GM19395 (cell line): ENCODE data around the gene AGR3.

ENCODE experiments used
- ATAC-seq: cut with Tn5 transposase; IDR thresholded peaks from one replicate; pipeline ENCODE4 v1.9.1; 2021; ENCODE audit warnings: mild to moderate bottlenecking, moderate library complexity; ENCODE audit not compliant: unreplicated experiment

AGR3 gene

DNA sequence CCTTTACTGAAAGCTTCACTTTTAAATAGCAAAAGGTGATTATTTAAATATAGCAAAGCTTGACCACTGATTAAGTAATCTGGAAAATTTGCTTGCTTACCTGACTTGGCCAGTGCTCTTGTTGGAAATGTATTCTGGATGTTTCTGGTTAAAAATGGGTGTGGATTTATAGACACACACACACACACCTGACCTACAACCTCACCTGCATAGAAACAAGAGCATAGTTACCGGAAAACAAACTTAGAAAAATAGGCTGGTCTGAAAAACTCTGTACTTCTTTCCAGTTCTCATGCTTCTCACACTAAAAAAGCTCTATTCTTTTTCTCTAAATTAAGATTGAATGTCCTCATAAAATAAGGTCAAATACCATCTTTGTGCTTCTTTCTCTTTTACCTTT is at the start of gene AGR3:
Gene AGR3, minus strand, starts transcription at position 140 of the 400 bp plus-strand sequence. CDS start 3,365 bp downstream, outside the sequence.
- no peak for ATAC-seq

DNA sequence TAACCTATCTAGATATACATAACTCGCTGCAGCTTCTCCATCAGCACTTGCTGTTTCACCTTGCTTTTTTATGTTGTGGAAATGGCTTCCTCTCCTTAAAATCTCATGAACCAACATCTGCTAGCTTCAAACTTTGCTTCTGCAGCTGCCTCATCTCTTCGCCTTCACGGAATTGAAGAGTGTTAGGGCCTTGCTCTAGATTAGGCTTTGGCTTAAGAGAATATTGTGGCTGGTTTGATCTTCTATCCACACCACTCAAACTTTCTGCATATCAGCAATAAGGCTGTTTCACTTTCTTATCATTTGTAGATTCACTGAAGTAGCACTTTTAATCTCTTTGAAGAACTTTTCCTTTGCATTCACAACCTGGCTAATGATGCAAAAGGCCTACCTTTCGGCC is 49.2 kb upstream of the AGR3 start:
- ATAC-seq, result no peak

- ATAC-seq, result peak; percentile 85
Measured at GRCh38 chr7:16929146-16929762, 47.5 kb upstream of the AGR3 start.

DNA sequence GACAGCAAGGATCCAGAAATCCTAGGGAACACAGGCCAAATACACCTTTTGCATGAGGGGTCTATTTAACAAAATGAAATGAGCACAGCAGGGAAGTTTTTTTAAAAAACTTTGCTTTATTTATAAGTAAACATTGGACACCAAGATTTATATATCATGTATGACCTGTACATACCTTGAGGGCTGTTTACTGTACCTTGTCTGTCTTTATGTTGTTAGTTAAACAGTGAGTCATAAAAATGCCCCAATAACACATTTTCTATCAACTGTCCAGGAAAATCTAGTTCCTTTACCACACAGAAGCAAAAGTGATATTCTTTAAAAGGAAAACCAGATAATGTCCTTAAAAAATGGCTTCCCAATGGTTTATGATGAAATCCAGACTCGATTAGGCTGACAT is 45.1 kb upstream of the AGR3 start:
- ATAC-seq, result no peak

DNA sequence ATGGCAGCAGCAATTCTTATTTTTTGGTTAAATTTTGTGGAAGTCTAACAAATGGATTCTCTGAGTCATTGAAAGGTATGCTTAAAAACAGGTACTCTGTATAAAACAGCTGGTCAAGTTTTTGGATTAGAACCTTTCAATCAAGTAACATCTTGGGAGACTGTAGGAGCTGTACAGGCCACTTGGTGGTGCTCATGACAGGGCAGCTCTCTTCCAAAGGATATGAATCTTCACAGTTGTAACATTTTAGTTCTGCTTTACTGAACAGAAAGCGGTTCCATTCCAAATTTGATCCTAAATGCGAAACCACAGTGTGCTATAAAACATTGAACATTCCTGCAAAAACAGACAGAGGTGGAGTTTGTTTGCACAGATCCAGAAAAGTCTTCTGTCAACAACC is 44.5 kb upstream of the AGR3 start:
- peak; percentile 51 for ATAC-seq

GRCh38 chr7:16925609-16926008 is 43.8 kb upstream of the AGR3 start:
- ATAC-seq, result no peak

DNA sequence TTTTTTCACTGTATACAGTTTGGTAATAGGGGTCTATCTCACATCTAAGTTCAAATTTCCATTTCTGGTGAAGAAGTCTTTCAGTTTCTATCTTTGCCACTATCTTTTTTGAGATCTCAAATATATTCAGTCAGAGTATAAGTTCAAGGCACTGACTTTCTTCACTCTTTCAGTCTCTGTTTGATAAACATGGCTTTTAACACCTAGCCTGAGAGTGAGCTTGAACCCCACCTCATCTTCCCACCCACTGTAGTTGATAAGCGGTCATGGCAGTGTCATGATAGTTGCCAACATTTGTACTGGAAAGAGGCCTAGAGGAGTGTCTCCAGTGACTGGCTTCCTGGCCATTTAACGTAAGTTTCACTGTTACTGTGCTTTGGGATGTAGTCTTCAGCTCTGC is 41.2 kb upstream of the AGR3 start:
- peak; percentile 37 for ATAC-seq

- no peak for ATAC-seq
Measured at GRCh38 chr7:16921644-16922257, 40.0 kb upstream of the AGR3 start.

DNA sequence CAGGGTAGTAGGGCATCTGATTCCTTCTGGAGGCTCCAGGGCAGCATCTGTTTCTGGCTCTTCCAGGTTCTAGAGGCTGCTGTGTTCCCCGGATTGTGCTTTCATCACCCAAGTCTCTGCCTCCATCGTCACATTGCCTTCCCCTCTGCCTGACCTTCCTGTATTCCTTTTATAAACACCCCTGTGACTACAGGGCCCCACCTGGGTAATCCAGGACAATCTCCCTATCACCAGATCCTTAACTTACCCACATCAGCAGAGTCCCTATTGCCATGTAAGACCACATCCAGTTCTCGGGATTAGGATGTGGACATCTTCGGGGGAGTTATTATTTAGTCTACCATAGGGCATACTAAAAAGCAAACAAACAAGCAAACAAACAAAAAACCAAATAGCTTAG is 39.4 kb upstream of the AGR3 start:
- no peak for ATAC-seq

- ATAC-seq, result no peak
Measured at GRCh38 chr7:16919440-16919839, 37.7 kb upstream of the AGR3 start.

DNA sequence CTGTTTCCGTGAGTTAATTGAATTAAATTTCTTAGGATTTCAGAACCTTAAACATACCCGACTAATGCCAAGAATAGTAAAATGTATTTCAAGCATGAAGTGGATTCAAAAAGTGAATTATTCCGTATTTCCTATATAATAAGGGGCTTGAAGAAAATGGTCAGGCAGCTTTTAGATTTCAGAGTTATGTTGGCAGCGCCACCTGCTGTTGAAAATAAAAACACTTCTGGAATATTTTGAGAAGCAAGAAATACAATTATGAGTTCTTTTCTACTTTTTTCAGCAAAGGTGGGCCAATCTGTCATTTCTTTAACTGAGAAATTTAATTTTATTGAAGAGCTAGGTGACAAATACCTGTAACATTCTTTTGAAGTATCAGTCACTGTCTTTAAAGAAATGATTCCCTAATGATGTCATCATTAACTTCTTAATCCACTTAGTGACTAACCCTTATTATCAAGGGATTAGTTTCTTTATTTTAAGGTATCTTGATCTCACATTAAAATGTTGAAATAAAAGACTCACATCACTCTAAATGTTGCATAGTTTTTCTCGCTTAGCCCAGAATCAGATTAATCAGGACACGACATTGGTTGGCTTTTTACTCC is 36.6 kb upstream of the AGR3 start:
- ATAC-seq, result no peak

DNA sequence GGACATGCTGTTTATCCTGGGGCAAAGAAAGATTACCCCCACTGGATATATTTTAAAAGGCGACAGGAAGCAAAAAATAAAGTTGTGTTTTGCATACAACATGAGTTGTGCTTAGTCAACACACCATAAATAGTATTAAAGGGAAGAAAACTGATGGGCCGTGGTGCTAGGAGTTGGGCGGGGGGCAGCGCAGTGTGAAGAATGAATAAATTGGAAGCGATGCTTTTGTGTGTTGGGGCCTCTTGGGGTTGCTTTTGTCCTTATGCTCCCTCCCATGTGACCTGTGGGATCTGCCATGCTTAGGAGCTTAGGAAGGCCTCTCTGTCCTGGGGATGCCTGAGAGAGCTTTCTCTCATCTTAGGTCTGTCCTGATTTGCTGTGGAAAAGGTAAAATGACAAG is 35.0 kb upstream of the AGR3 start:
- ATAC-seq, result no peak

- no peak for ATAC-seq
Measured at GRCh38 chr7:16916105-16916639, 34.4 kb upstream of the AGR3 start.

DNA sequence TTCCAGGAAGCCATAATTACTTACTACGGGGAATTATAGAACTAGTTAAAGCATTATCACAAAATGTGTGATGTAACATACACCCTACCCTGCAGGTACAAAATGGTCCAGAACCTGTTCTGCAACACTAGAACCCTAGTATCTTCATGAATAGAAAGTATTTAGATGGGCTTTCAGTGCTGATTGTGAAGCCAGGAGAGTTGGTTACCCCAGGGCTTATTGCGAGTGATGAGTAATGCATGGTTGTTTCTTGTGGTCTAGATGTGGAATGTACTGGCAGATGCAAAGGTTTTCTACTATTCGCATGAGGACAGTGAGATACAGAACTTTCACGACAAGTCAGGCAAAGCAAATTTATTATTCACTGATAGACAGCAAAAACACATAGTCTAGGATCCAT is 33.6 kb upstream of the AGR3 start:
- no peak for ATAC-seq

- ATAC-seq, result no peak
Measured at GRCh38 chr7:16914771-16915170, 33.0 kb upstream of the AGR3 start.

DNA sequence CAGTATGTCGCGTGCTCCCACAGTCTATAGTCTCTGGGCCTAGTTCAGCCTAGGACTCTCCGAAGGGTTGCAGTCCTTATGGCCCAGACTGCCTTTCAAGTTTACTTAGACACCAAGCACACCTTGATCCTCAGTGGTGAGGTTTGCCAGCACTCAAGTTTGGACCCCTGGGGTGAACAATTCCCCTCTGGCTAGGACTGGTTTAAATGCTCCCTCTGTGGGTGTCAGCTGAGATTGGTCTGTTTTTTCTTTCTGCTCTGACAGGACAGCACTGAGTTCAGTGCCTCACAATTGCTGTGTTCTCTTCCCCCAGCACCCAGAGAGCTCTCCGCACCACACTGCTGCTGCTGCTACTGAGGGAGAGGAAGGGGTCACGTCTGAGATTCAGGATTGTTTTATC is 31.9 kb upstream of the AGR3 start:
- no peak for ATAC-seq

DNA sequence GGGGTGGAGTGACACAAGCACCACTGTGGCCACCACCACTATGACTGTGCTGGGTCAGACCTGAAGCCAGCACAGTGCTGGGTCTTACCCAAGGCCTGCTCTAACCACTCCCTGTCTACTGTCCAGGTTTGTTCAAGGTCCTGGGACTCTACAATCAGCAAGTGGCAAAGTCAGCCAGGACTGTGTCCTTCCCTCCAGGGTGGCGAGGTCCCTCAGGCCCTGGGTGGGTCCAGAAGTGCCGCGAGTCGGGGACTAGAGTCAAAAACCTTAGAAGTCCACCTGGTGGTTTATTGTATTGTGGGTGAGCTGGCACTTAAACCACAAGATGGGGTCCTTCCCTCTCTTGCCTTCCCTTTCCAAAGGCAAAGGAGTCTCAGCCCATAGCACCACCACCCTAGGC is 30.8 kb upstream of the AGR3 start:
- no peak for ATAC-seq

GRCh38 chr7:16908561-16908960 is 26.8 kb upstream of the AGR3 start:
- ATAC-seq, result no peak

GRCh38 chr7:16905300-16906044 is 23.7 kb upstream of the AGR3 start:
- no peak for ATAC-seq

DNA sequence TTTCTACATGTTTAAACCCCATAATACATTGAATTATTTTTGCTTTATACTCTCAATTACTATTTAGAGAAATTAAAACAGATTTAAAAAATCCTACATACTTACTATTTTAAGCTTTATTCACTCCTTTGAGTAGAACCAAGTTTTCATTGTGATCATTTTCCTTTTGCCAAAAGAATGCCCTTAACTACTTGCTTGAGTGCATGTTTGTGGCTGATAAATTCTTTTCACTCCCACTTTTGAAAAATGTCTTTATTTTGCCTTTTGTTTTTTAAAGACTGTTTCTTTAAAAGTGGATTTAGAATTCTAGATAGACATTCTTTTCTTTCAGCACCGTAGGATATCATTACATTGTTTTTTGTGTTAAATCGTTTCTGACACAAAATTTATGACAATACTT is 22.3 kb upstream of the AGR3 start:
- ATAC-seq, result no peak

DNA sequence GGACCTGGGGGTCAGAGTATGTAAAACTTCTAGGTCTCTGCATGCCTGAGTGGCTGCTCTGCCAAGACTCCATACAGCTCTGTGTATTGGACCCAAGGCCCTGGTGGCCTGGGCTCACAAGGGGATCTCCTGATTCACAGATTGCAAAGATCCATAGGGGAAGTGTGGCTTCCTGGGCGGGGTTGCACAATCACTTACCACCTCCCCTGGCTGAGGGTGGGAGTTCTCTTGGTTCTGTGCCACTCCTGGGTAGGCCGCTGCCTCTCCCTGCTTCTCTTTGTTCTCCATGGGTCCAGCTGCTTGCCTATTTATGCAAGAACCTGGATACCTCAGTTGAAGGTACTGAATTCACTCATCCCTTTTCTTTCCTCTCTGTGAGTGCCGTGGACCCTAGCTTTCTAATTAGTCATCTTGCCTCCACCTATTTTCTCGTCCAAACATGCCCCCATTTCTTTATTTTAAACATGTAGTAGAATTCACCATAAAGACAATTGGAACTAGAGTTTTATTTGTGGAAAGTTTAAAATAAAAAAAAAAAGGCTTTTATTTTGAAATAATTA is 18.5 kb upstream of the AGR3 start:
- no peak for ATAC-seq
